Globus pallidus (tissue), 1 donor: ENCODE results near the gene ACVR1.
A peak's percentile ranks its signal among the peaks of the same experiment; 100 is the strongest.

Experiments
- DNase-seq: peaks from one replicate; pipeline ENCODE4 v3.0.0-alpha.2; 2015; ENCODE audit warnings: low spot score

Gene ACVR1

DNA sequence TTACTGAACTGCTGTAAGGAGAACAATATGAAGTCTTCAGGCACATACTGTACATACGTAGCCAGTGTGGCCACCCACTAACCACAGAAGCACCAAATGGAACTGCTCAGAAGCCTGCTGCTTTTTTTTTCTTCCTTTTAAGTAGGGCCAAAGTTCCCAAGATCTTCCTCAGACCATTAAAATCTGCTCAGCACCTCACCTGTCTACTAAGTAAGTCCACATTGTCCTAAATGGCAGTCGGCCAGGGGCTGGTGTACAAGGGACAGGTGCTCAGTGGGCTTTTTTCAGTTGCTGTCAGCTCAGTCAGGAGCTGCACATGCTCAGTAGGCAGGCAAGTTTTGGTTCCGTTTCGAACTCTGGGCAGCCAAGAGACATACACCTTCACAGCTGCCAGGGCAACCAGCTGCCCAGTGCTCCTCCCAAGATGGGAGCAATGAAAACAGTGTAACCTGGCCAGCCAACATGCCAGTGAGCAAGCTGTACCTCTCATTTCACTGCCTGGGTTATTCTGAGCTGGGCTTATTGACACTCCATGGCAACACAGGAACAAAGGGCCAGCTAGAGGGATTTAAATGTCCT lies 86.1 kb downstream of the ACVR1 start:
- DNase-seq, result no peak

DNA sequence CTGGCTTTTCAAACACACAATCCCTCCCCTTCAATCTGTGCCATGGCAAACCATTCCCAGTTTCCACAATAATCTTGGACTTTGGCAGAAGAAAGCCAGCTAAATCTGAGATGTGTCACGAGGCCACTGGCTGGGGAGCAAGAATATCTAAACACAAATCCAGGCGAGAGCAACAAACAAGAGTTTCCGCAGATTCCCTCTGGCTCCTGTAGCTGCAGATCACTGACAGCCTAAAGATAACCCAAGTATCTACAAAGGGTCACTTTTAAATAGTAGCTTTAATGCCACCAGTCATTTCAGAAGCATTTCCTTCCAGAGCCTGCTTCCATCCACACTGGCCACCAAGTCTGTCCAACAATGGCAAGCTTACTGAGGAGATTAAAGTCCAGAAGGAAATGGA lies 86.9 kb downstream of the ACVR1 start:
- no peak for DNase-seq

DNA sequence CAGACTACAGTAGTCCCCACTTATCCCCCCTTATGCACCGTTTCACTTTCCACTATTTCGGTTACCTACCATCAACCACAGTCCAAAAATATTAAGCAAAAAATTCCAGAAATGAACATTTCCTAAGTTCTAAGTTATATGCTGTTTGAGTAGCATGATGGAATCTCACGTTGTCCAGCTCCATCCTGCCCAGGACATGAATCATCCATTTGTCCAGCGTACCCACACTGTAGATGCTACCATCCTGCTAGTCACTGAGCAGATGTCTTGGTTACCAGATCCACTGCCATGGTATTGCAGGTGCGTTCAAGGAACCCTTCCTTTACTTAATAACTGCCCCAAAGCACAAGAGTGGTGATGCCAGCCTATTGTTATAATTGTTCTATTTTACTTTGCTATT lies 87.9 kb downstream of the ACVR1 start:
- no peak for DNase-seq

DNA sequence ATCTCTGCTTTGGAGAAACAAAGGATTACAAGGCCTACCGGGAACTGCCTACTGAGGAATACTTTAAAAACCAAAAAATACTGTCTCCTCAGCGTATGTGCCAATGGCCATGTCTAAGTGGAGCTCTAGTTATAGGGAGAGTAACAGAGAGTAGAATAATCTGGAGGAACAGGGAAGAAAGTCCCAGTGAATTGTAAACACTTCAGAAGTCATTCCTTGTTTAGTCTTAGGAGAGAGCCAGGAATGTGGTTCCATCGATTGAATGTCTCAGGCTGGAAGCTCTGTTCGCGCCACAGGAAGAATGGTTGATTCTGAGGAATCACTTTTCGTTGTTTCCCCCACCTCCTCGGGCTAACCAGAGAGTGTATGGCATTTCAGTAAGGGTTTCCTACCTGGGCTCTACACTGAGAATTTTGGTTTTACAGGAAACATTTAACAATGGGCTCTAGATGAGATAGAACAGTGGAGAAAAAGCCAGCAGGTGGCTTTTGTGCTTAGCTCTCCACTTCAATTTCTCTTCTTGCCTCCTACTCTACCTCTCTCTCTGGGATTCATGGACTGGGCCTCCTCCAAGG lies 88.7 kb downstream of the ACVR1 start:
- DNase-seq, result no peak

DNA sequence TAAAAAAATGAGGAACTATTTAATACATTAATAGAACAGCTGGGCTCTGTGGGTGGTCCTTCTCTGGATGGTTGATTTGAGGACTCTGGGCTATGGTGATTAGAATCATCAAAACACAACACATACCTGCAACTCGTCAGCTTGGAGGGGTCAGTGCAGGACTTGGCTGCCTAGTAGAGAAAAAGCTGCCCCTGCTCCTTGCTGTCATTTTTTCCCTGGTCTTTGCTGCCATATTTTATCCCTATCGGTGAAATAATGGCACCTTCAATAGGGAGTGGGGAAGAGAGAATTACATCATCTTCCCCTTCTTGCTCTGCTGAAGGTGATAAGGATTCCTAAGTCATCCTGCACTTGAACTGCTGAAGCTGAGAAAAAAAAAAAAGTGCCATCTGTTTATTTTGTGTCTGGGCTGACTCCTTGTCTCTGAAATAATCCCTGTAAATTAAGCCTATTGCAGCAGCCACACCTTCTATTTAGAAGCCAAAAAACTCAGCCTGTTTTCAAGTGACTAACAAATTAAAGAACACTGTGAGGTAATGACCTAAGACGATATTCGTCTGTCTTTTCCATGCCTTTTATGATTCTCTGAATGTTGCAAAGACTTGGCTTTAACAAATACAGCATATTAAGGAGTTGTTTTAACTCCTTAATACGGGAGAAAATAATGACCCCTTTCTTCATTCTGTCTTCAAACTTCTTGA lies 89.3 kb downstream of the ACVR1 start:
- DNase-seq, result no peak

DNA sequence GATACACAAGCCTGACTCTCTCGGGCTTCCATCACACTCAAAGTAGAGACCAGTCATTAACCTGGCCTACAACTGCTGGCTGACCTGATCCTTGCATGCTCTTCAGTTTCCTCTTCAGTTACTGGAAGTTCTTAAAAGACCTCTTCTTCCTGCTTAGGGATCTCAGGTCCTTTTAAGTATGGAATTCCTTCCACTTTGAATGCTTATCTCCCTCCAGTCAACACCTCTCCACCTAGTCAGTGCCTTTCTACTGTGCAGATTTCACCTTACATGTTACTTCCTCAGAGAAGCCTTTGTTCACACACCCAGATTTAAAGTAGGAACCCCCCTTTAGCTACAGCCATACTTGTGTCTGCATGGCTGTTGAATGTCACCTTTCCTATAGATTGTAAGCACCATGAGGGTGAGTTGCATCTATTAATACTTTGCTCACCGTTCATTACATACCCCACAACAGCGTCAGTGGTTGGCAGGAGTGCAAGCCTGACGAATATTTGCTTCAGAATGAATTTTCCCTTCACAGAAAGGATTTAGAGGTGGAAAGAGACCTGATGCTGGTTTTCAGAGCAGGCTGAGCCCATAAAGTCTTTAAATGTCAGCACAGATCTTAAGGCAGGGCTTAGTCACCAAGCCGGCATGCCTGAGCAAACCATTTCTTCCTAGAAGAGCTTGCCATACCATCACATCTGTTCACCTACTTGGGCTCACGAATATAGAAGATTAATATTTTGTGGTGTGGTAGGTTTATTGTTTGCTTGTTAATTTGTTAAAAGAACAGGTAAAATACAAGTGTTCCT lies 90.1 kb downstream of the ACVR1 start:
- DNase-seq, result no peak

DNA sequence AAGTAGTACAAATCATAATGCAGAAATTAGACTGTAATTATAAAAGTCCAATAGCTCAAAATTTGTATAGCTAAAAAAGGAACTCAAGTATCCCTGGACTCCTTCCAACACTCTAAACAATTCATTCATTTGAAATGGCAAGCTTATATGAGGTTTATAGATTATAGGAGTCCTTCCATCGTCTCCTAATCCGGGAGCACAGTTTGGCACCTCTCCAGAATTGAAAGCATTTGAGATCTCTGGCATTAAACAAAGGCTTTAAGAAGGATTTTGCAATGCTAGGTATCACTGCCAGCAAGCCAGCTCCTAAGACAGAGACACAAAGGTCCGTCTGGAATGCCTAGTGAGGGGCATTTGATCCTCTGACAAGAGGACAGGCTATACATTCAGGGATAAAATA lies 90.9 kb downstream of the ACVR1 start:
- no peak for DNase-seq

DNA sequence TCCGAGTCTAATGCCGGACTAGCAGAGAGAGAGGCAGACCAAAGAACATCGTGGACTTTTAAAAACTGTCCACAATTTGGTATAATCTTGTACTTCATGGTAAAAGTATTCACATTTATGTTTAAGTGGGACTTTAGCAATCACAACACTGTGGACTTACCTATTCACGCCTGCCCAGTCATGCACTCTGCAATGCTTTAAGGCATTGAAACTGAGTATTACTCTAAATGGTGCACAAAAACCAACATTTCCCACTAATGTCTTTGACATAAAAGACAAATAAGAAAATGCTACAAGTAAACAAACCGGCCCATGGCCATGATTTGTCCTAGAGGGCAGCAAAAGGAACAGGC lies 91.3 kb downstream of the ACVR1 start:
- no peak for DNase-seq

DNA sequence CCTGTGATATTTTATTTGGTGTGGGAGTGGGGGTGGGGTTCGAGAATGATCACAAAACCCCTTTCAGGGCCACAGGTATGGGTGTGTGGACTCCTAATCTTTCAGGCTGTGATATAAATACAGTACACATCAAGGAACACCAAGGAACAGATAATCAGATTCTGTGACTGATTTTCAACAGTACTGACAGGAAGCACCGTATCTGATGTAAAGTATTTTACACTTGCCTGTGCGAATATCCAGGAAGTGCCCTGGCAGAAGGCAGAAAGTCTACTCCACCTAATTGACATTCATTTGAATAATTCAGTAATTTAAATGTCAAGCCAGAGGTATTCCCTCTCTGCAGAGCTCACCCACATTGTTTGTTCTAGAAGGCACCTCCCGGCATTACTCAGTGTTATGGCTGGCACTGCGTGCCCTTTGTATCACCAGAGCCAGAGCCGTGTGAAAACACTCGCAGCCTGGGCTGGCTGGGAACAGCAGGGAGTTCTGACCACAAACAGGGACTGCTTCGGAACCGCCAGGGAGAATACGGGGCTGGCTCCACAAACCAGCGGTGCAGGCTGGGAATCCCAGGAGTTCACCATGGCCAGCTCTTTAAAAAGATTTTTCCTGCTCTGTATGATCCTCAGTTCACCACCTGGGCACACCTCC lies 91.8 kb downstream of the ACVR1 start:
- no peak for DNase-seq

DNA sequence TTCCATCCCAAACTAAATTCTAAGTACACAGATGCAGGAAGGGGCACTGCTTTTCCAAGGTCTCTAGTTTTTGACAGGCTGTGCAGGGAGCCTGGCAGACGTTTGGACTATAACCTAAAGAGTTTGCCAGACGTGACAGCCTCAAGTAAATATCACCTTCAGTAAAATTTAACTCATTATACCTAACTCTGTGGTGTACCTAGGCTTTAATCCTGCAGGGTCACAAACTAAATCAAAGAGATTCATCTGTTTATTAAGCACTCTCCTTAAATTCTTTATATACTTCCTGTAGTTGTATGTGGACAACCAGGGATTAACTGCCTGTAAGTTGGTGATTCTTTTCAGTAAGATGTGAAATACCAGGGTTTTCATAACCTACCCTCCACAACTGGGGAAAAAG lies 92.9 kb downstream of the ACVR1 start:
- DNase-seq, result no peak

DNA sequence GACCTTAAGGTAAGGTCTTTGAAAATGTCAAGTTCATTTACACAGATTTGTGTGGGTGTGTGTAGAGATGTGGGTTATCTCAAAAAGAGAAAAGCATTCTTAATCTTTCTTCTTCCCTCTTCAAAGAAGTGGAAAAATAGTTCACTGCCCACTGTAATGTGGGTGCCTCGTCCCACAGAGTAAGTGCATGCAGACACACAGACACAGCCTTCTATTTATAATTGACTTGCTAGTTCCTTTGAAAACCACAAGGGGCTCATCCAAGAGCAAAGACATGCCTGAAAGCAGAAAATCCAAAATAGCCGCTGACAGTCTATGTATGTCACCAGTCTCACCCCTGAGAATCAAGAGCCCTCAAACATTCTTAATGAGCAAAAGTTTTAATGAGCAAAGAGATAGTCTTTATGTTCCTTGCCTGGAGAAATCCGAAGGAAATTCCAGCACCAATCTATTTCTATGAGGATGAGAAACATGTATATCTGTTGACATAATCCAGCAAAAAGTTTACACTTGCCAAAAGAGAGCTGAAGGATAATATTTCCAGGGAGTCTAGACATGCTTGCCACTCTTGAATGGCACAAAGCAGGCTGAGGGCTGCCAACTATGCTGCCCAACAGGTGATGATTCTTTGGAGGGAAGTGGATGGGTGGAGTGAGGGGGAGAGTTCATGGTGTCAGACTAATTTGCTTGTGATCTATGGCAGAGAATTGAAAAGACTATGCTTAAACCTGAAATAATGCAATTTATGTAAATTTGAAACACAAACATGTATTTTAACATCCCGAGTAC lies 93.9 kb downstream of the ACVR1 start:
- no peak for DNase-seq

DNA sequence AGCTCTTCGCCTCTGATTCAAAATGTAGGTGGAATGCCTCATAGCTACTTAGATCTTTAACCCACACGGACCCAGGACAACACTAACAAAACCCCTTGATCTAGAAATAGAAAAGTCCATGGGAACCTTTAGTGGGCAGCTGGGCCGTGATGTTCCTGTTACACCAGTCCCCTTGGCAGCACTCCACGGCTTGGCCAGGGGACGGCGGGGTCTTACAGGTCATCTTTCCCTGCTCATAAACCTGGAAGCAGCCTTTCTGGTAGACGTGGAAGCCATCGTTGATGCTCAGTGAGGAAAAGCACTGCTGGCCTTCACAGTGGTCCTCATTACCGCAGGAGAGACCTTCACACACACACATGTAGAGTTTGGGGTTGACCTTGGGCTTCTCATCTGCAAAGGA lies 95.9 kb downstream of the ACVR1 start:
- no peak for DNase-seq

DNA sequence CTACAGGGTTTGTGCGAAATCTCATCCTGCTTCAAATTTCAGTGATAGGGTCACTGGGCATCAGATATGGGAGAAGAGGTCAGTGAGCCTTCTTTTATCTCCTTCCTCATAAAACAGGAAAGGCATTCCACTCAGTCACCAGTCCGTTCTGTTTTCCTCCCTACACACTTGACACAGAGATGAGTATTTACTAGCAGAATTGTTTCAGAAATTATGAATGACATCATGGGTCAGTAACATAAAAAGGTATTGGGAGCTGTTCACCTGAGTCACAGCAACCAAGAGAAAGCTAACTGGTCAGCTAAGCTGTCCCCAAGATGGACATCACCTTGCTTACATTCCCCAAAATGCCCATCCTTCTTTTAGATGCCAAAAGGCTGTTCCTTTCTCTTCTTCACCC lies 96.3 kb downstream of the ACVR1 start:
- DNase-seq, result no peak

DNA sequence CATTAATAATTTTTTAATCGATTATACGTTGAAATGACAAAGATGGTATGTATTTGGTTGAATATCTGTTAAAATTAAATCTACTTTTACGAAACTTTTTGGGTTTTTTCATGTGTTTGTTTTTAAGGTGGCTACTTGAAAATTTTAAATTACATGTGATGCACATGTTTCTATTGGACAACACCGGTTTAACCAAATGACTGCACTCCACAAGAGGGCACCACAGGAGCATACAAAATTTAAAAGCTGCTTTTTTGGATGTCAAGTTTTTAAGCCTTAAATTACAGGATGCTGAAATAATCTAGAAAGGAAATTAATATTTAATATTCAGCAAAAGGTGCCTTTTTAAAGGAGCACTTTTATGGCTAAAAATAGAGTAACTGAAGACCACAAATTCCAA lies 98.7 kb downstream of the ACVR1 start:
- DNase-seq, result peak; percentile 51

DNA sequence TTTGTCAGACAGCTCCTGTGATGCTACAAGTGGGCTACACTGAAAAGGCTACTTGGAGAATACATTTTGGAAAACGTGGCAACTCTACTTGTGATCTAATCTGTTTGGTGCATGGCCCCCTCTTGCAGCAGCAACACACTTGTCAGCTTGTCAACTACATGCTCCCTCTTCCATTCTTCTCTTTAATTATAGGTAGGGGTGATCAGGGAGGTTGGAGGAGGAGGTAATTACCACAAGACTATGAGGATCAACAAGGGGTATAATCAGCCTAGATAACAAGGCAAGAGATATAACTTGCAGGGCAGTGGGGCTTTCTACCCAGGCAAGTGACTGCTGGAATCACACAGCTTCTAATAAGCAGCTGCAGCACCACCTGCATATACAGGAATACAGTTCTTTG lies 104.9 kb downstream of the ACVR1 start:
- DNase-seq, result no peak

DNA sequence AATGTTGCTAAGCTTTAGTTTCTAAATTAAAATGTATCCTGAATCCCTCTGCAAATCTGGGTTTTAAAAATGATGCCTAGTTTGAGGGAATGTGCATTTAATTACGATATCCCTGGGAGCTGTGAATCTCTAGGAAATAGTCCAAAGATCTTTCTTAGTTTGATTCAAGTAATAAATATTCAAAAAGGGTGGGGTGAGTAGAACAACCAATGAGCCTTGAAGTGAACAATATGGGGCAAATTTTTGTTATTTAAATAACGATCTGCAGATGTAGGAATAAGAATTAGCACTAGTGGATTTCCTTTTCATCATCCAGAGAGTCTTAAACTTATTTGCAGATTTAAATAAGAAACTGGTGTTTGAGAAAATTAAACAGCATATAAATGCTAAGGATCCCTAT lies 106.3 kb downstream of the ACVR1 start:
- no peak for DNase-seq

DNA sequence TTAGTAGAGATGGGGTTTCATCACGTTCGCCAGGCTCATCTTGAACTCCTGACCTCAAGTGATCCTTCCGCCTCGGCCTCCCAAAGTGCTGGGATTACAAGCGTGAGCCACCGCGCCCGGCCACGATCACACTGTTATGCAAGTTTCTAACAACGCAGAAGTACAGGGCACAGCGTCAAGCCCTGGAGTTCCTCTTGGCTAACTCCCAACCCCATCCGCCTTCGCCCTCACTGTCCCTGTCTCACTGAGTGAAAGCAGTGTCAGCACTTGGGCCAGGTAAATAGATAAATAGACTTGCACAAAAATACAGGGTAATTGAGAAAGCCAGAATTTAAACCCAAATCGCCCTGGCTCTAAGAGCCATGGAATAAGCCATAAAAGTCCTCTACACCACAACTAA lies 111.7 kb downstream of the ACVR1 start:
- DNase-seq, result no peak

DNA sequence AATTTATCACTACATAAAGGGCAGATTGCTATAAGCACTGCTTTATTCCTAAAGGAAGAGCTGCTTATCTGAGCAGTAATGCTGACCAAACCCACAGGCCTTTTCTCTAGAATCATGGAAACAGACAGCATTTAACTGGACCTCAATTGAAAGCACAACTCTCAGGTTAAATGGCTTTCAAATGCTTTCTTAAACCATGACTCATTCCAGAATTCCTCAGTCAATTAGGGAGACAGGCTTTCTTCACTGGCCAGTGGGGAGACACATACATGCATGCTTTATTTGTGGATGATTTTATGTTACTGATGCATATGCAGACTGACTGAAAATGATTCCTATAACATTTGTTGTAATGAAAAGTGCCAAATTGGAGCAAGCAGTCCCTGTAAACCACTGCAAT lies 114.6 kb downstream of the ACVR1 start:
- DNase-seq, result no peak

DNA sequence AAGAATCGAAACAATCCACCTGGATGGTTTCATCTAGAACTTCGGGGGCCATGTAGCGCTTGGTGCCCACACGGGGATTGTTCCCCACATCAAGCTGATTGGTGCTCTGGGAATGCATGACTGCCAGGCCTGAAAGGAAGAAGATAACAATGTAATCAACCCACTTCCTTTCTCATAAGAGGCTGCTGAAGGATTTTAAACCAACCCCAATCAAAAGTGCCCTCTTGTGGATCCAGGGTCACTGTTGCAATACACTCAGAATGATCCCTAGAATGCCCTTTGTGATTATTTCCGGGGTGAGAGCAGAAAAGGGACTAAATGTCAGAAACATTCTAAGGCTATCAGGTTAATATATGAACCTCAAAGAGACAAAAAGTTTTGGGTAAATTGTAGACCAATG lies 115.2 kb downstream of the ACVR1 start:
- no peak for DNase-seq

DNA sequence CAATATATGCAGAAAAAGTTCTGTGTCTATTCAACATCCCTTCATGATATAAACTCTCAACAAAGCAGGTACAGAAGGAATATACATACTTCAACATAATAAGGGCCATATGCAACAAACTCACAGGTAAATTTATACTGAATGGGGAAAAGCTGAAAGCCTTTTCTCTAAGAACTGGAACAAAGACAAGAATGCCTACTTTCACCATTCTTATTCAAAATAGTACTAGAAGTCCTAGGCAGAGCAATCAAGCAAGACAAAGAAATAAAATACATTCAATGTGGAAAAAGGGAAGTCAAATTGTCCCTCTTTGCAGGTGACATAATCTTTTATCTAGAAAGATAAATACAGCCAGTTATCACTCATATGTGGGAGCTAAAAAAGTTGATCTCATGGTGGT lies 116.3 kb downstream of the ACVR1 start:
- DNase-seq, result no peak

DNA sequence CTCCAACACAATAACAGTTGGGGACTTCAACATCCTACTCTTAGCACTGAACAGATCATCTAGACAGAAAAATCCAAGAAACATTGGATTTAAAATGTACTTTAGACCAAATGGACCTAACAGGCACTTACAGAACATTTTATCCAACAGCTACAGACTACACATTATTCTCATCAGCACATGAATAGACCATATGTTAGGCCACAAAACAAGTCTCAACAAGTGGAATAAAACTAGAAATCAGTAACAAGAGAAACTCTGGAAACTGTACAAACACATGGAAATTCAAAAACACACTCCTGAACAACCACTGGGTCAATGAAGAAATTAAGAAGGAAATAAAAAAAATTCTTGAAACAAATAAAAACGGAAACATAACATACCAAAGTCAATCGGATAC lies 117.5 kb downstream of the ACVR1 start:
- no peak for DNase-seq

DNA sequence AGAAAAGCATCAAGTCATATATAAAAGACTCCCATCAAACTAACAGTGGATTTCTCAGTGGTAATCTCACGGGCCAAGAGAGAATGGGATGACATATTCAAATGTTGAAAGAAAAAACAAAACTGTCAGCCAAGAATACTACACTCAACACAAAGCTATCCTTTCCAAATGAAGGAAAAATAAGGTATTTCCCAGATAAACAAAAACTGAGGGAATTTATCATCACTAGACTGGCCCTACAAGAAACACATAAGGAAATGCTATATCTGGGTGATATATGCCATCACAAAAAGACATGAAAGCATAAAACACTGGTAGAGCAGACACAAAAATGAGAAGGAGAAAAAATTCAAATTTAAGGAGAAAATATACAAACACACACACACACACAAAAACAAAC lies 118.6 kb downstream of the ACVR1 start:
- DNase-seq, result no peak
